ENCODE data around the gene COQ8A. TPM values are rescaled to one million over a fixed set of nuclear protein-coding genes. Genes with fewer than 3 reads are reported as not detected.
A peak's percentile ranks its signal among the peaks of the same experiment; 100 is the strongest.

COQ8A gene
- total RNA-seq, 1 donor: 8.4 TPM

DNA sequence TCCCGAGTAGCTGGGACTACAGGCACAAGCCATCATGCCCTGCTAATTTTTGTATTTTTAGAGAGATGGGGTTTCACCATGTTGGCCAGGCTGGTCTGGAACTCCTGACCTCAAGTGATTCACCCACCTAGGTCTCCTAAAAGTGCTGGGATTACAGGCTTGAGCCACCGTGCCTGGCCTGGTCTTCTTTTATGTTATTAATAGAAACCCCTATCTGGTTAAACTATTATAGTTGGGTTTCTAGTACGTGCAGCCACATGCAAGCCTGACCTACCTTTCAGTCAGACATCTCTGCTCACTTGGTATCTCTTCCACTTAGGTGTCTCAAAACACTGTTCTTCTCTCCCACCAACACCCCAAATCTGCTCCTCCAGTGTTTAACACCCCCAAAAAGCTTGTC lies 35.3 kb upstream of the COQ8A start:
- no peak overlapping the region for H3K4me3 ChIP-seq (ENCODE audit: low read depth, low read length)
- no peak for TF ChIP-seq CTCF (IDR thresholded peaks at IDR 0.05; ENCODE audit: insufficient read depth, low read length)
- no peak for DNase-seq (ENCODE audit: low read depth)

DNA sequence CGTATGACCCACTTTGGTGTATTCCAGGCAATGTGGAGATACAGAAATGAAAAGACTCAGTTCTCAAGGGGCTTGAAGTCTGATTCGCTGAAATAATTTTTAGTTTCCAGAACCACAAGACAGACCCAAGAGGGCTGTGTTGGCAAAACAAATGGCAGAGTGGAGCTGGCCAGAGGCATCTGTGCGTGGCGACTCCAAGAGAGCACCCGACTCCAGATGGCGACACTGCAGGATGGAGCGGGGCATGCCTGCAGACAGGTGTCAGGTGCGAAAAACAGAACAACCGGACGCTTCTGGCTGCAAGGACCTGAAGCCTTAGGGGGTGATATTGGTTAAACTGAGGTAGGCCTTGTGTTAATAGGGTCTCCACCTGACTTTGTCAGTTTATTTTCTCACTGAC lies 31.7 kb upstream of the COQ8A start:
- TF ChIP-seq CTCF (IDR thresholded peaks at IDR 0.05; ENCODE audit: insufficient read depth, low read length): no peak
- DNase-seq (ENCODE audit: low read depth): no peak
- H3K4me3 ChIP-seq (ENCODE audit: low read depth, low read length): no peak overlapping the region

GRCh38 chr1:226908913-226909312 lies 31.2 kb upstream of the COQ8A start:
- peak; percentile 13 for DNase-seq (ENCODE audit: low read depth)
- no peak overlapping the region for H3K4me3 ChIP-seq (ENCODE audit: low read depth, low read length)
- TF ChIP-seq CTCF (IDR thresholded peaks at IDR 0.05; ENCODE audit: insufficient read depth, low read length): no peak

DNA sequence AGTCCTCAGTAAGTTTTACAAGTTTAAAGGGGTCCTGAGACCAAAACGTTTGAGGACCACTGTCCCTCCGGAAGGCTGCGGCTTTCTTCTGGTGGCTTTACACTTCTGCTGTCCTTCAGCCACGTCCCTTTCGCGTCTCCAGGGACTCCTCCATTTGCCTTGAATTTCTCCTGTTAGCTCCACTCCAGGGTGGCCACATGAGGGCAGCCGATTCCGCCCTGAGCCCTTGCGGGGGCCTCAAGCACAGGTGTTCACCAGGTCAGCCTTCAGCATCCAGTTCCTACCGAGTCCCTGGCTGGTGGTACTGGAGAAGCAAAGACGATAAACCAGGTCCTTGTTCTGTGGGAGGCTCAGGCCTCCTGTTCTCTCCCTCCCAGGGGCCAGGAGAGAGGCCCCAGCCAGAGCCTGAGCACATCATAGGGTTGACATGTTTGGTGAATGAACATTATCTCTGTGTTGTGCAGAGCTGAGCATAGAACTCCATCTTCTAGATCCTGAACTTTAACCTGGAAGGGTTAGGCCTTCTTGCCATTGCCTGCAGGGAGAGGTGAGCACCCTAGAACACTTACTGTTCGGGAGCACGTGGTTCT lies 27.4 kb upstream of the COQ8A start:
- peak; percentile 55 for TF ChIP-seq CTCF (IDR thresholded peaks at IDR 0.05; ENCODE audit: insufficient read depth, low read length)
- peak; percentile 20 for DNase-seq (ENCODE audit: low read depth)
- H3K4me3 ChIP-seq (ENCODE audit: low read depth, low read length): no peak overlapping the region

DNA sequence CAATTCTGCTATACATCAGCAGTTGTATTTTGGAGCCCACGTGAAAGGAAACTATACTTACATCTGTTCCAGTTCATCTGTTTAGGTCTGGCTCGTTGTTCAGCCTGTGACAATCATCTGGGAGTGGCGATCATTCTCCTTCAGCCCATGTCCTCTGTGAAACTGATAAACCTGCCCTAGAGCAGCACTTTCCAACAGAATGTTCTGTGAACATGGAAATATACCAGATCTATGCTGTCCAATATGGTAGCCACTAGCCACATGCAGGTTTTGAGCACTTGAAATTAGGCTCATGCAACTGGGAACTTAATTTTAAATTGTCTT lies 24.5 kb upstream of the COQ8A start:
- DNase-seq (ENCODE audit: low read depth): no peak
- H3K4me3 ChIP-seq (ENCODE audit: low read depth, low read length): no peak overlapping the region
- no peak for TF ChIP-seq CTCF (IDR thresholded peaks at IDR 0.05; ENCODE audit: insufficient read depth, low read length)

DNA sequence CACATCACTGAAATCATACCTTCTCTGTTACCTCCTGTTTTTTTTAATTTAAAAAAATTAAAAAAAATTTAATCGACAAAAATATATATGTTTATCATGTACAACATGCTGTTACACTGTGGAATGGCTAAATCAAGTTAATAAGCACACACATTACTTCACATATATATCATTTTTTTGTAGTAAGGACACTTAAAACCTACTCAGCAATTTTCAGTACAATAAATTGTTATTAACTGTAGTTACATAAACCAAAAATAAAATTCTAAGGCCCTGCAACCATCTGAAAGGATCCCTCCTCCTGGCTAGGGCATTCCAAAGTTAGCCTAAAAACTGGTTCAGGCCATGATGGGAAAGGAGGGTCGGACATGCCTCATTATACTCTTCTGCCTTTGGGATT lies 23.6 kb upstream of the COQ8A start:
- TF ChIP-seq CTCF (IDR thresholded peaks at IDR 0.05; ENCODE audit: insufficient read depth, low read length): no peak
- DNase-seq (ENCODE audit: low read depth): no peak
- H3K4me3 ChIP-seq (ENCODE audit: low read depth, low read length): no peak overlapping the region

GRCh38 chr1:226919587-226919986 lies 20.5 kb upstream of the COQ8A start:
- TF ChIP-seq CTCF (IDR thresholded peaks at IDR 0.05; ENCODE audit: insufficient read depth, low read length): no peak
- no peak for DNase-seq (ENCODE audit: low read depth)
- H3K4me3 ChIP-seq (ENCODE audit: low read depth, low read length): no peak overlapping the region

Data from fibroblast of the aortic adventitia (primary cell).